Stomach (tissue), 9 donors: ENCODE results near the gene TEX2. TPM values are rescaled to one million over a fixed set of nuclear protein-coding genes. Genes with fewer than 3 reads are reported as not detected.

Experiments used
- DNase-seq, 2 donors: peaks; one replicate each; pipeline versions ENCODE4 v3.0.0 to v3.0.0-alpha.2; 2013 to 2019
- H3K27ac ChIP-seq, 5 donors: fragments of 200-600 bp in 4 of 5; sonication (generic) in 4 of 5; one replicate each; pipeline ENCODE4 v1.5.1; 2013 to 2019; ENCODE audit warnings: mild to moderate bottlenecking in 1 of 5, moderate library complexity in 1 of 5
- H3K27me3 ChIP-seq, 3 donors: fragments of 200-600 bp; sonication (generic); one replicate each; pipeline ENCODE4 v1.5.1; 2017 to 2019; ENCODE audit warnings: mixed run types in 1 of 3
- H3K36me3 ChIP-seq, 4 donors: fragments of 200-600 bp; sonication (generic); 1 replicate in 3 of 4; 2 replicates in 1 of 4; pipeline ENCODE4 v1.5.1; 2016 to 2019
- H3K4me1 ChIP-seq, 4 donors: fragments of 200-600 bp; sonication (generic); one replicate each; pipeline ENCODE4 v1.5.1; 2016 to 2019
- H3K4me3 ChIP-seq, 4 donors: fragments of 200-600 bp; sonication (generic) in 3 of 4; one replicate each; pipeline ENCODE4 v1.5.1; 2016 to 2019; ENCODE audit warnings: mild to moderate bottlenecking in 1 of 4
- H3K9me3 ChIP-seq, 4 donors: fragments of 200-600 bp; sonication (generic); one replicate each; pipeline ENCODE4 v1.5.1; 2016 to 2019
- CTCF ChIP-seq, 7 experiments: fragments of 450-650 bp in 4 of 7; fragments of 200-600 bp in 3 of 7; sonication (generic) in 3 of 7; IDR thresholded peaks; one replicate each; pipeline ENCODE4 v1.5.1; 2016 to 2019; ENCODE audit warnings: antibody characterized with exemption in 7 of 7, control low read depth in 2 of 7, mild to moderate bottlenecking in 1 of 7
- EP300 ChIP-seq: sonication (generic); formaldehyde crosslinking; IDR thresholded peaks from one replicate; pipeline ENCODE4 v1.6.1; 2017; ENCODE audit warnings: antibody characterized with exemption
- POLR2A ChIP-seq, 4 donors: fragments of 450-650 bp; IDR thresholded peaks; one replicate each; pipeline ENCODE4 v1.6.1; 2016; ENCODE audit warnings: antibody characterized with exemption in 4 of 4, control low read depth in 2 of 4, mild to moderate bottlenecking in 1 of 4, moderate library complexity in 1 of 4
- POLR2AphosphoS5 ChIP-seq, 3 donors: sonication (generic); formaldehyde crosslinking; IDR thresholded peaks; one replicate each; pipeline ENCODE4 v1.6.1; 2016; ENCODE audit warnings: antibody characterized with exemption in 3 of 3
- WGBS, 5 donors: extraction: QIAGEN DNeasy Blood & Tissue Kit in 3 of 5; methylation state at CpG; one replicate each; pipeline versions ENCODE4 v1.1.5 to v1.1.7; 2013 to 2018; 5-methylcytosine and 5-hydroxymethylcytosine counted together
- intact Hi-C: fragments of 100-400 bp; cut with DNase I; formaldehyde crosslinking; loops from one replicate; pipeline ENCODE4 v1.15.1; 2023; ENCODE audit warnings: low total_unique reads
- polyA plus RNA-seq, 3 donors: library from polyadenylated mRNA; stranded (reverse); fragments of 200-250 nt; gene quantifications; one replicate each; pipeline ENCODE4 v1.2.3, GENCODE V29; 2013
- total RNA-seq, 5 donors: library from RNA; depleted of rRNA; stranded (reverse); fragments of >200 nt; gene quantifications; one replicate each; pipeline versions ENCODE4 v1.1.0 to v1.2.3, GENCODE V29; 2014 to 2016
- donor health status: healthy with polysubstance abuse.
- donor health status: Bipolar disorder and iron deficiency.
- donor health status: healthy.

TEX2 gene
- total and polyA plus RNA-seq, 8 donors: 5.8 to 50.6 (median 26.1) TPM

GRCh38 chr17:64154717-64155116 lies 108.3 kb downstream of the TEX2 start:
- peaks cover 36 to 60% (median 51%) of the 10 kb centered on the region in 4 donors for H3K4me1 ChIP-seq
- H3K27ac ChIP-seq: peak overlapping the region in 3 of 5 donors; percentile 78 to 82 (median 79)
- intact Hi-C loops: loop anchor here (10.0 kb wide), 1 partner anchor 110 kb away; the partner anchor contains the start of gene TEX2
- no peak for TF ChIP-seq POLR2AphosphoS5 (IDR thresholded peaks at IDR 0.05)
- no peak for TF ChIP-seq EP300
- no peak for TF ChIP-seq CTCF (IDR thresholded peaks at IDR 0.05)
- TF ChIP-seq POLR2A (IDR thresholded peaks at IDR 0.05): no peak
- DNase-seq: no peak
- H3K27me3 ChIP-seq: no peaks in the 10 kb centered on the region
- no peak overlapping the region for H3K4me3 ChIP-seq
- H3K36me3 ChIP-seq: peaks cover 3 to 43% (median 39%) of the 10 kb centered on the region in 4 donors
- H3K9me3 ChIP-seq: no peaks in the 10 kb centered on the region
- 75 to 89% (median 79%) methylated on average over 7 to 9 of the region's 9 CpGs for WGBS, 5 donors

- H3K4me3 ChIP-seq: no peak overlapping the region
- 60 to 73% (median 71%) methylated on average over 4 of the region's 4 CpGs for WGBS, 5 donors
- H3K9me3 ChIP-seq: no peaks in the 10 kb centered on the region
- TF ChIP-seq CTCF (IDR thresholded peaks at IDR 0.05) (no peak), EP300 (no peak), POLR2A (IDR thresholded peaks at IDR 0.05) (no peak), POLR2AphosphoS5 (IDR thresholded peaks at IDR 0.05) (no peak)
- peaks cover 3 to 44% (median 37%) of the 10 kb centered on the region in 4 donors for H3K36me3 ChIP-seq
- H3K4me1 ChIP-seq: peaks cover 36 to 61% (median 51%) of the 10 kb centered on the region in 4 donors
- intact Hi-C loops: loop anchor here (10.0 kb wide), 1 partner anchor 110 kb away; the partner anchor contains the start of gene TEX2
- H3K27me3 ChIP-seq: no peaks in the 10 kb centered on the region
- no peak for DNase-seq
- H3K27ac ChIP-seq: peak overlapping the region in 3 of 5 donors; percentile 78 to 82 (median 79)
Measured at GRCh38 chr17:64154313-64154695, 108.8 kb downstream of the TEX2 start.

- H3K27ac ChIP-seq: peak overlapping the region in 4 of 5 donors; percentile 23 to 79 (median 60)
- H3K4me1 ChIP-seq: peaks cover 36 to 63% (median 52%) of the 10 kb centered on the region in 4 donors
- 81 to 90% (median 87%) methylated on average over 3 of the region's 3 CpGs for WGBS, 5 donors
Measured at GRCh38 chr17:64153565-64154312, 109.3 kb downstream of the TEX2 start.

More at GRCh38 chr17:64153565-64154312, 109.3 kb downstream of the TEX2 start:
- Histone ChIP-seq H3K4me3 (no peak overlapping the region), H3K27me3 (no peaks in the 10 kb centered on the region), H3K36me3 (peaks cover 3 to 45% (median 40%) of the 10 kb centered on the region in 4 donors), H3K9me3 (no peaks in the 10 kb centered on the region)
- DNase-seq: no peak
- TF ChIP-seq POLR2A (IDR thresholded peaks at IDR 0.05): no peak
- TF ChIP-seq POLR2AphosphoS5 (IDR thresholded peaks at IDR 0.05): no peak
- no peak for TF ChIP-seq EP300
- no peak for TF ChIP-seq CTCF (IDR thresholded peaks at IDR 0.05)
- intact Hi-C loops: loop anchor here (10.0 kb wide), 1 partner anchor 111 kb away; the partner anchor contains the start of gene TEX2
